ENCODE data around the gene CD81.

The CD81 gene

DNA sequence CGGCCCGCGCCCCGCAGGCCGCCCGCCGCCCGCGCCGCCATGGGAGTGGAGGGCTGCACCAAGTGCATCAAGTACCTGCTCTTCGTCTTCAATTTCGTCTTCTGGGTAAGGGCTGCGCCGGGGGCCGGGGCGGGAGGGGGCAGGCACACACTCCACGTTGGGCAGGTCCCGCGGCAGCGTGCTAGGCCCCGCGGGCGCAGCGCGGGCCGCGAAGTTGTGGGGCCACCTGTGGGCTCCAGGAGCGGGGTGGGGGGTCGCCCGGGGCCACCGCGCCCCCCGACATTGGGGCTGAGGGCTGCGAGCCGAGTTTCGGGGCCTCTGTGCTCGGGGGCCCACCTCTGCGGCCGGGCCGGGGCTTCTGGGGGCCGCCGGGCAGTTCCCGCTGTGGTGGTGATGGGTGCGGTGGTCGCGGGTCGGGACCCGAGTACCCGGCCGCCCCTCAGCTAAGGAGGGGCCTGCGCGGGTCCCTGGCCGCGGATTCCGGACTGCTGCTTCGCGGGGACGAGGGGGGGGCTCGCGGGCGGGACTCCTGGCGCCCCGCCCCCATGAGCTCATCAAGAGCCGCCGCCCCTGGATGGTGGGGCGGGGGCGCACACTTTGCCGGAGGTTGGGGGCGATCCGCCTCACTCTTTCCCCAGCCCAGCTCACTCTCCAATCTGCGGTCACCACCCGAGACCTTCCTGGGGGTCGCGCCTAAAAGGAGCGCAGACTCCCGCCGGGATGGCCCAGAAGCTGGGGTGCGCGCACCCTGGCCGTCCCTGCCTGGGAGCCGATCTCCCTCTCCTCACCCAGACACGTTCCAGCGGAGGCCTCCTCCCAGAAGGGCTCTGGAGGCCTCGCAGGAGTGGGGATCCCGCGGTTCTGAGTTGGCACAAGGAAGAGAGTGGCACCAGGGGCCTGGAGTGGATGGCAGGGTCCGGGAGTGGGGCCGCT, 667 bp downstream of the CD81 start:
- no peak for DNase-seq (ENCODE audit: low spot score)

DNA sequence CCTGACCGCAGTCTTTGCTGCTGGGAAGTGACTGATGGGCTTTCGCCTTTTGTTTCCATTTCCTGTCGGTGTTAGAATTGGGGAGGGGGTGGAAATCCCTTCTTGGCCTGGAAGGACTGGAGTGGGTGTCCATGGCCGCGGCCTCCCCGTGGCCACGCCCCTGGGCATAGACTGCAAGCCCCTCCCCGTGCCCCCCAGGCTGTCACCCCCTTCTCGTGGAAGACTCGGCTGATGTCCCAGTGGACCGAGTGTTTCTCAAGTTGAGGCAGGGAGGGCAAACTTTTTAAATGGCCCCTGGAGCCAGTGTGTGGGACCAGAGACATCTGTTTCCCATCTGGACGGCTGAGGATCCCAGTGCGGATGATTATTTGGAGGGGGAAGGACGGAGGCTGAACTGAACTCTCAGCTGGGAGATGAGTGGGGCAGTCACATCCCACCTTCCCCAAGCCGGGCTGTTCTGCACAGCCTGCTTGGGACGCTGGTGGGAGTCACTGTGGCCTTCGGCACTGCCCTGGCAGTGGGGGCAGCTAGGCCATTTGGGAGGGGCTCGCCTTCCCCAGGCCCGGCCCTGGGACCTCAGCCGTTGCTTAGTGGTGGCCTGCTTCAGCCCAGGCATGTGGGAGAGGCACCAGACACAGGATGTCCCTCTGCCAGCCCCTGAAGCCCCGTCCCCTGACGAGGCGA, 1.6 kb downstream of the CD81 start:
- DNase-seq (ENCODE audit: low spot score) = no peak

DNA sequence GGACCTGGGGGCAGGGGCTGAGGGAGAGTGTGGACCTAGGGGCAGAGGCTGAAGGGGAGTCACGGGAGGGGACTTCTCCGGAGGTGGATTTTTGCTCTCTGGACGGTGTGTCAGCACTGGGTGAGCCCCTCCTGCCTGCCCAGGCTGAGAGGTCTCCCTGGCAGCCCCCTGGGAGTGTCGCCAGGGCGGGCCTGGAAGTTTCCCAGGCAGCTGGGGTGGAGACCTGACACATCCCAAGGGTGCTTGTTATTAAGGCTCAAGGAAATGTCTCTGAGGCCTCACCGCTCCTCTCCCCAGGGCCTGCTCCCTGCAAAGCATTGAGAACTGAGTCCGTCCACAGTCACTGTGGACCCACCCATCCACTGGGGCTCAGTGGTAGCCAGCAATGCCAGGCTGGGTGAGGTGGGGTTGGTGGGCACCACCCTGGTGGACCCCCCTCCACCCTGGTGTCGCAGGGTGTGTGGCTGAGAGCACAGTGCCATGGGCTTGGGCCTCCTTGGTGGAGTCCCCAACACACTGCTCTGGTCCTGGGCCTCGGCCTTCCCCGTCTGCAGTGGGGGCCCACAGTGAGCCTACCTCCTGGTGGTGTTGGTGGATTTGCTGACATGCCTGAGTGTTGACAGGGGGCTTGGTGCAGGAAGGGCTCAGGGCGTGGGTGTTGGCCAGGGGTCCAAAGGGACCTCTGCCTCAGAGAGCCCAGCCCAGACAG, 2.5 kb downstream of the CD81 start:
- DNase-seq (ENCODE audit: low spot score) = no peak

DNA sequence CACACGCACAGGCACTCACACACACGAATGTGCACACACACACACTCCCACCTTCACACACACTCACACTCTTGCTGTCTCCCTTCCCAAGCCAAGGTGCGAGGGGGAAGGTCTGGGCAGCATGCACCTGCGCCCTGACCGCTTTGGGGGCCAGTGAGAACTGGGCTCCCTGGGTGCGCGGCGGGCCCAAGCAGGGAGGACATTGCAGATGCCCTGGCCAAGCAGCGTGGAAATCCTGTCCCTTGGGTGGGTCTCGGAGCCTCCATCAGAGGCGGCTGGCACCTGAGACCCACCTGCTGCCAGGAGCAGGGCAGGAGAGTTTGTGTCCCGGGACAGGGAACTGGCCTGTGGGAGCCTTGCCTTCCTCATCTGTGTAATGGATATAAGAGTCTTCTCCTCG, 3.3 kb downstream of the CD81 start:
- no peak for DNase-seq (ENCODE audit: low spot score)

DNA sequence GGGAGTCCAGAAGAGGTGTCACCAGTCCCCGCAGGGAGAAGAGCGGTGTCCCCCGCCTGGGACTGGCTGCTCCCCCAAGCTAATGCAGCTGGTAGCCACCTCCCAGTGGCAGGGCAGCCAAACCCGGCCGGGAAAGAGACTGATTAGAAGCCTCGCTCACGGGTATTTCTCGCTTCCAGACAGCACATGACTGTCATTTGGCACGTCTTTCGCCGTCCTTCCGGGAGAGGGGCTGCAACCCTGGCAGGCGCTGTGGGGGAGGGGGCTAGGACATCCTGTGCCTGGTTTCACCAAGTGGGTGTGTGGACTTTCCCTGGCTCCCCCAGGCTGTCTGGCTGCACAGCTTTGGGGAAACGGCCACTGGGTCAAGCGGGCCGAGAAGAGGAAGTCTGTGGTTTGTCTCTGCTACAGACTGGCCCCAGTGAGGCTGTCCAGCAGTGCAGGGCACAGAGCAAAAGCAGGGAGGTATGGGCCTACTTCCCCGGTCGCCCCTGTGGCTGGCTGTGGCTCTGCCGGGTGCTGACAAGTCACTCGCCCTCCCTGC, 3.8 kb downstream of the CD81 start:
- peak; percentile 88 for DNase-seq (ENCODE audit: low spot score)

DNA sequence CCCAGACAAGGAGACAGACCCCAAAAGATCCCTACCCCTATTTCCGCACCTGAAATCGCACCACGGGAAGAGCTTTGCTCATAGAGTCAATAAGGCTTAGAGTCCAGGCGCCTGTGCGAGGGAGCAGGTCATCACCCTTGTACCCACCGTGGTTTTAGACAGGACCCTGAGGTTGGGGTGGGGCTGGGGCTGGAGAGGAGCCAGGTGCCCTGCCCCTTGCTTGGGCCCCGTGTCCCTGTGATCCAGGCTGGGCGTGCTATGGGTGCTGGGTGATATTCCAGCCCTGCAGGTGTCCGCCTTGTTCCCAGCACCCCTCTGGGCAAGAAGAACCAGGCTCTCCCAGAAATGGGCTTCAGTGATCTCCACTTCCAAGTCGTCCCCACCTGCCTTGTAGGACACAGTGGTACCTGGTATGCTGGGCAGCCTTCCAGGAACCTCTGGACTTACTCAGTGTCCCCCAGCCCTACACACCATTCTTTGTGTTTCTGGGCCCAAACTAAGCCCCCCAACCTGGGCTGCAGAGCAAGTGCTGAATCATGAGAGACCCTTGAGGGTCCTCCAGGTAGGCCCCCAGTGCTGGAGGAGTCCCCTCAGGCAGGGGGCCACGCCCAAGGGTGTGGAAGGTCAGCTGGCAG, 4.5 kb downstream of the CD81 start:
- no peak for DNase-seq (ENCODE audit: low spot score)

DNA sequence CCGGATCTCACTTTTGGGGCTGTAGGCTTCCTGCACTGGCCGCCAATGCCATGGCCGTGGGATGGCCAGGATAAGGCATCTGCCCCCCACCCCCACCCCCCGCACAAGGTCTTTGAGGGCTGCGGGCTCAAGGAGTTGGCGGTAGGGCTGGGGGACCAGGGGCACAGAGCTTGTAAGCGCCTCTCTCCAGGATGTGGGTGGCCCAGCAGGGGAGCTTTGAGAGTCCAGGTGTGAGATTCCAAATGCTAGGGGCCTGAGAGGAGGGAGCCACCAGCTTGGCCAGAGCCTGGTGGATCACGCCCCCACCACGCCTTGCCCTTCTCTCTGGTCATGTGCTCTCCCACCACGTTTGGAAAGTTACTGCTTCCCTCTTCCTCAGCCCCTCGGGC, 5.0 kb downstream of the CD81 start:
- no peak for DNase-seq (ENCODE audit: low spot score)

DNA sequence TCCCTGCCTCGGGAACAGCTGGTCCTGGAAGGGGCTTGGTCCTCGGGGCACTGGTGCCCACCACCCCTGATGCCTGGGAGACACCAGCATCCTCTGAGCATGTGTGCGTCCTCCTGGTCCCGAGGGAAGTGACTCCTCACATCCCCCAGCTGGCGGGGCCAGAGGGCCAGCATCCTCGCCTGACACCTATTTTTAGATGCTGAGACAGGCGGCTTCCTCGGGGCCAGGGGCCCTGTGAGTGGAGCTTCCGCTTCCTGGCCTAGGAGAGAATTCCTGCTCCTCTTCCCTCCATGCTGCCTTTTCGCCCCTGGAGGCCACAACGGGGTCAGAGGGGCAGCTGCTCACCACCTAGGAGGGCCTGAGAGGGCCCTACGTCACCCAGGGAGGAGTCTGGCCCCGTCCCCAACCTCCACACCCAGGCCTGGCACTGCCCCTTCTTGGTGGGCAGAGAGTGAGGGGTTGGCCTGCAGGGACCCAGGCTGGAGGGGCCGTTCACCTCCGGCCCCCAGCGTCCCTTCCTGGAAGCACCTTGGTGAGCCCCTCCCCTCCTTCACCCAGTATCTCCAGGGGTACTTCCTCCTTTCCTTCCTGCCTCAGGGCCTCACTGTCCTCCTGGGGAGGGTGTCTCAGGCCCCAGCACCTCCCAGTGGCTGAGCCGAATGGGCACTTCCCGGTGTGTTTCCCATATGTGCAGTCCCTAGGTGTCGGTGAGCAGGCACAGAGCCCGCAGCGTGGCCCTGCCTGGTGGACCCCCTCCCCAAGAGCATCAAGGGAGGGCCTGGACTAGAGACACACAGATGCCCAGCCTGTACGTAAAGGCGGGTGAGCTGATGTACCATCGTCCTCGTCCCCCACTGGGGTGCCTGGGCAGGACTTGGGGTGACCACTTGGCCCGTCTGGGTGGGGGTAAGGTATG, 6.1 kb downstream of the CD81 start:
- peak; percentile 90 for DNase-seq (ENCODE audit: low spot score)

DNA sequence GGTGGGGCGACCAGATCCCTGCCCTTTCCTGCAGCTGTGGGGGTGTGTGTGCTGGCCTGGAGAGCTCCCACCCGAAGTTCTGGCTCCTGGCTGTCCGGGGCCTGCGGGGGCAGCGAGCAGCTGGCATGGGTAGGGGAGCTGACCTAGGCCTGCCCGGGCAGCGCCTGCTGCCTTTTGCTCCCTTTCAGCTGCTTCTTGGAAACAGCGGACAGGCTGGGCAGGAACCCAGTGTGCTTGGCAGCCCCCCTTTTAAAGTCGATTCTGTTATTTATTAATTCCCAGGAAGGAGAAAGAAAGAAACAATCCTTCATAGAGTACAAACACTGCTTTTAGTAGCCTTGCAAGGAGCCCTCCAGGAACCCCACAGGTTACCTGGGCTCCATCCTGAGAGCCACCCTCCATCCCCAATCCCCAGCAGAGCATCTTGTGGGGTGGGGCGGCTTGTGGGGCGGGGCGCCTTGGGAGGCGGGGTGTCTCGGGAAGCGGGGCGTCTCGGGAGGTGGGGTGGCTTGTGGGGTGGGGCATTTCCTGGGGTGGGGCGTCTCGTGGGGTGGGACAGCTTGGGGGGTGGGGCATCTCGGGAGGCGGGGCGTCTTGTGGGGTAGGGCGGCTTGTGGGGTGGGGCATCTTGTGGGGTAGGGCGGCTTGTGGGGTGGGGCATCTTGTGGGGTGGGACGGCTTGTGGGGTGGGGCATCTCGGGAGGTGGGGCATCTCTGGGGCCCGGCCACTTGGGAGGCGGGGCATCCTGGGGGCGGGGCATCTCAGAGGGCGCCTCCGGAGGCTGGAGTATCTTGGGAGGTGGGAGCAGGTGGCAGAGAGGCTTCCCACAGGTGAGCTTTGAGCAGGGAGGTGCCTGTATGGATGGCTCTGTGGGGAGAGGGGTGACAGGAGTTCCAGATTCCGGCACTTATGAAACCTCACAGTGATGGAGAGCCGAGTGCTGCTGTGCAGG, 7.0 kb downstream of the CD81 start:
- no peak for DNase-seq (ENCODE audit: low spot score)

DNA sequence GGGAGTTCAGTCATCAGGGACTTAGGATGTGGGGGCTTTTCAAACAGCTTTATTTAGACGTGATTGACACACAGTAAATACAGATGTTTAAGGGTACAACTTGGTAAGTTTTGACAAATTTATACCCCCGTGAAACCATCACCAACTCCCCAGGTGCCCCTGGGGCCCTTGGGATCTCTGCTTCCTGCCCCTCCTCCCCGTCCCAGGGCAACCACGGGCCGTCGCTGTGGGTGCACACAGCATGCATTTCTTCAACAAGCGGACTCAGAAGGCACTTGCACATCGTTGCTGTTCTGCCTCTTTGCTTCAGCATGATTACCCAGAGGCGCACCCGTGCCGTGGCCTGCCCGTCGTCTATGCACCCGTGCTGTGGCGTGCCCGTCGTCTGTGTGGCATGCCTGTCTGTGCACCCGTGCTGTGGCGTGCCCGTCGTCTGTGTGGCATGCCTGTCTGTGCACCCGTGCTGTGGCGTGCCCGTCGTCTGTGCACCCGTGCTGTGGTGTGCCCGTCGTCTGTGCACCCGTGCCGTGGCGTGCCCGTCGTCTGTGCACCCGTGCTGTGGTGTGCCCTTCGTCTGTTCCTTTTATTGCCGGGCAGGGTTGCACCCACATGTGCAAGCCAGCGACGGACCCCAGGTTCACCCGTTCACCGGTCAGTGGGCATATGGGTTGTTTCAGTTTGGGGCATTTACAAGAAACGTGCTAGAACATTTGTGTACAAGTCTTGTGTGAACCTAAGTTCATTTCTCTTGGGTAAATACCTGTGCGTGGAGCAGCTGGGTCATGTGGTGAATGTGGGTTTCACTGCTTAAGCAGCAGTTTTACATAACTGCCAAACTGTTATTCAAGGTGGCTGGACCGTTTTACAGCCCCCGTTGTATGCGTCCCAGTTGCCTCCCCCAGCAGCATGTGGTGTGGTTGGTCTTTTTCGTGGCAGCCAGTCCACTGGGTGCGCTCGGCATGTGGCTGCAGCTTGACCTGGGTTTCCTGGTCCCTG, 8.3 kb downstream of the CD81 start:
- no peak for DNase-seq (ENCODE audit: low spot score)

DNA sequence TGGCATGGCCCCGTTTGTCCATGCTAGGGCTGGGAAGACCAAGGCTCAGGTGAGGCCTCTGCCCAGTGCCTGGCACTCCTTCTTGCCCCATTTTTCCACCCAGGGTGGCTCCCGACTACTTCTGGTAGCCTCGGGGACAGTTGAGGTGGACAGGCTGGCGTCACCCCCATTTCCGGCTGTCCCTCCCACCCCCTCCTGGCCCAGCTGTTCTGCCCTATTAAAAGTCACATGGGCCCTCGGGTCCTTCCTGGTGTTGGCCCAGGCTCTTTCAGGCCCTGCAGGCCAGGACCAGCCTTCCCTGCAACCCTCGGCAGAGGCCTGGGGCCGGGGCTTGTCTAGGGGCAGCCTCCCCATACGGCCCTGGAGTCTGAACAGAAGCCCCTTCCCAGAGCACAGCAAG, 9.5 kb downstream of the CD81 start:
- DNase-seq (ENCODE audit: low spot score) = no peak

DNA sequence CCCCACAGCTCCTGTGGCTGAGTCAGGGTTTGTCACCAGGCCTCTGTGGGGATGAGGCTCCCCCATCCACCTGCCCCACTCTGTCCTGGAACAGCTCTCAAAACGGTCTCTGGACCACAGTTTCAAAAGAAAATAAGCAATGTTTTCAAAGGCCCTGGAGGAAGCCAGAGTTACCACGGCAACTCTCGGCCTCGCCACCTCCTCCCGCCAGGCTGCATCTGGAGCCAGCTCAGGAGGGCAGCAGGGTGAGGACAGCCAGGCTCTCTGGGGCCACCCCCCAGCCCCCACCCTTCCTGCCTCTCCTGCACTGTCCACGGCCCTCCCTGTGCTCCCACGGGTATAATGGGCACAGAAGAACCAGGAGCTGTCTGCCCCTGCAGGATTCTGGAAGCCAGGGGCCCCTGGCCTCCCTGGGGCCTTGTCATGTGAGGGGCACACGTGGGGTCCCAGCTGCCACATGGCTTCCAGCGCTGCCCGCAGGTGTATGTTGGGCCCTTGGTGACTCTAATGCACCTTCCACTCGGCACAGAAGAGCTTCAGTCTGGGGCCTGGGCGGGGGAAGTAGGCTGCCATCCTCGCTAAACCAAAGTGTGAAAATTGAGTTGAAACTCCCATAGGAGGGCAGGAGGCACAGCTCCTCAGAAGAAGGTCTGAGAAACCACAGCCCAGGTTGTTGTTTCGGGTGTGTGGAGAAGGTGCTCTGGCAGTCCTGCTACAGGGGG, 10.3 kb downstream of the CD81 start:
- no peak for DNase-seq (ENCODE audit: low spot score)

DNA sequence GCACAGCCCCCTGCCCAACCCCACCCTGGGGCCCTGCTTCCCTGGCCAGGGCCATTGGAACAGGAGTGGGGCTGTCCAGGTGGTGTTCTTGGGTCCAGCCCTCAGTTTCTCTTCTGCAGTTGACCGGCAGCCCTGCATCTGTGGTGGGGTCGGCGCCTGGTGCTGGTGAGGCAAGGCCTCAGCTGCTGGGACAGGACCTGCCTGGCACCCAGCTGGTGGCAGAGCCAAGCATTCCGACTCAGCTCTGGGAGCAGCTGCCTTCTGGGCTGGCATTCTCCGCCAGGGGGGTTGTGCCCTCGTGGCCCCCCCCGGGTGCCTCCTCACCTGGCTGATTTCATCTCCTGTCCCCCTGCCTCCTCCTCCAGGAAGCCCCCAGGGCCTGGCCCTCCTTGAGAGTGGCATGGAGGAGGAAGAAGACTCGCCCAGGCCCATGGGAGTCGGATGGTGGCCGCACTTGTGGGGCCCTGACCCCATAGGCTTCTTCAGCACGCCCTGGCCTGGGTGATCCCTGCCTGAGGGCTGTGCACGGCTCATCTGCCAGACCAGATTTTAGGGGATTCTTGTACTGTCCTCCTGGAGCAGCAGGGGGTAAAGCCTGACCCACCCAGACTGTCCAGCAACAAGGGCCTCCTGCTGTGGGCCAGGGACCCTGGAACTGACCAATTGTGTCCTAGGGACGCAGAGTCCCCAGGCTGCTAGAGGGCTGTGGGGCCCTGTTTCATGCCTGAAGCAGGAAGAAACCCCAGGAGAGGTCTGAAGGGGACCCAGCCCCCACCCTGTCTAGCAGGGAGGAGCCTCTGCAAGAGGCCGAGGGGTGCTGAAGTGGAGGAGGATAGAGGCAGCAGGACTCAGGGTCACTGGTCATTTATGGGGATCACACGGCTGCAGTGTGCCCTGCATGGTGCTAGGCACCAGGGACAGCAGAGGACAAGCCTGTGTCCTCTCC, 11.6 kb downstream of the CD81 start:
- no peak for DNase-seq (ENCODE audit: low spot score)

DNA sequence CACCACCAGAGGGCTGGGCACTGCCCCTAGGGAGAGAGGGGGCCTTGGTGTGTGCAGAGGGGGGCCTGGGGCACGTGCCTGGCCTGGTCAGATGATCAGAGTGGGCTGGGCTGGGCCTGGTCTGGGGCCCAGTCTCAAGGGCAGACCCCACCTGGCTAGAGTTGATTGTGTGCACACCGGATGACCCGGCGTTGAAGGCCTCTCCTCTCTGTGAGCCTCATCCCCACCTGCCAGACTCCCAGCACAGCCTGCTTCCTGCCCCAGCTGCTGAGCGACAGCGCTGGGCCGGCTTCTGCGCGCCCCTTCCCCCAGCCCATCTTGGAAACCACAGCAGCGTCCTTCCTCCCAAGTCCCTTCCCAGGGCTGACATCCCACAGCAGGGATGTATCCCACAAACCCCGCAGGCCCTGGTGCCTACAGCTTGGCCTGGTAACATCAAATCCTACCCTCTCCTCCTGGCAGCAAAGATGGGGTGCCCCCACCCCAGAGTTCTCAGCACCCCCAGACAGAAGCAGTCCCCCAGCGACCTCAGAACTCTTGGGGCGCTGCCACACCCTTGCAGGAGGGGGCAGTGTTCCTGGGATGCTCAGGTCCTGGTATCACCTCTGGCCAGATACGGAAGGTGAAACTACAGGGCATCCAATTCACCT, 12.4 kb downstream of the CD81 start:
- no peak for DNase-seq (ENCODE audit: low spot score)

DNA sequence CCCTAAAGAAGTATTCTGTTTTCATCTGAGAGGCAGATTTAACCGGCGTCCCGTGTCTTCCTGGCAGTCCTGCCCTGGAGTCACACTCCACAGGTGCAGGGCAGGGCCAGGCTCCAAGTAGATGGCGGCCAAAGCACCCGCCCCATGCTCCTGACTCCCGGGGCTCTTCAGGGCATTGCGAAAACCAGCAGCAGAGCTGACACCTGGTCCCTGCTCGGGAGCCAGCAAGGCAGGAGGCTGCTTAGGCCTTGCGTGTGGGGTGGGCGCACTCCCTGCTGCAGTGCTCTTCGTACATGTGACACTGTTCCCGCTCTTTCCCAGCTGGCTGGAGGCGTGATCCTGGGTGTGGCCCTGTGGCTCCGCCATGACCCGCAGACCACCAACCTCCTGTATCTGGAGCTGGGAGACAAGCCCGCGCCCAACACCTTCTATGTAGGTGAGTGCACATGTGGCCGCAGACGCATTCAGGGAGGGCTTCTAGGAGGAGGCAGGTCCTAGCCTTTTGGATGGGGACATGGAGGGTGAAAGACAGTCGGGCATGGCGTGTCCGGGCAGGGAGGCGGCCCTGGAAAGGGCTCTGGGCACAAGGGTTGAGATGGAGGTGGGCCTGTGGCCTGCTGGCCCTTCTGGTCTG, 13.1 kb downstream of the CD81 start:
- no peak for DNase-seq (ENCODE audit: low spot score)

DNA sequence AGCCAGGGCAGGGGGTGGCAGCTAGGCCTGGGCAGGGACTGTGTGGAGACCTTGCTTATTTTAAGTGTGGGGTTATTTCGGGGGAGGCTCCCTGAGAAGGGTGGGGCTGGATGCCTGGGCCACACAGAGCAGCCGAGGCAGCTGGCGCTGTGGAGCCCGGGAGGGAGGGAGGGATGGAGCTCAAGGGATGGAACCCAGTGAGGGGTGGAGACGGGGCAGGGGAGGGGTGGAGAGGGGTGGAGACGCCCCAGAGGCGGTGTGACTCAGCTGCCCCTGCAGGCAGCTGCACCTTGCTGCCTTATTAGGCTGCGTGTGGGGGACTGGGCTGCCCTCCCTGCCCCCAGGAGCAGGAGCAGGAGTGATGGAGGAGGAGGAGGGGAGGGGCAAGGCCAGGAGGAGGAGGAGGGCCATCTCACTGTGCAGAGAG, 13.6 kb downstream of the CD81 start:
- DNase-seq (ENCODE audit: low spot score) = no peak
